ENCODE measurements around the gene UBQLN1. TPM values are rescaled to one million over a fixed set of nuclear protein-coding genes. Genes with fewer than 3 reads are reported as not detected.
A peak's percentile ranks its signal among the peaks of the same experiment; 100 is the strongest.

The UBQLN1 gene
- total RNA-seq, 4 donors from 2014 or later: 100 to 123 (median 110) TPM

GRCh38 chr9:83701769-83702168 lies 6.0 kb downstream of the UBQLN1 start:
- no peak for DNase-seq (ENCODE audit: low spot score in 2 of 2)
- 27 to 31% methylated on average over 6 of the region's 6 CpGs for WGBS, 2 donors
- no peaks in the 10 kb centered on the region for H3K27me3 ChIP-seq
- peak overlapping the region in 1 of 4 donors; percentile 53 for H3K27ac ChIP-seq
- H3K9me3 ChIP-seq: no peaks in the 10 kb centered on the region
- H3K4me1 ChIP-seq: peaks cover 0 to 66% (median 32%) of the 10 kb centered on the region in 4 donors
- H3K4me3 ChIP-seq: no peak overlapping the region
- H3K36me3 ChIP-seq: no peaks in the 10 kb centered on the region
- TF ChIP-seq CTCF (IDR thresholded peaks at IDR 0.05) (no peak), POLR2A (IDR thresholded peaks at IDR 0.05) (no peak), EP300 (IDR thresholded peaks at IDR 0.05) (no peak)

- Histone ChIP-seq H3K4me3 (no peak overlapping the region), H3K4me1 (peaks cover 0 to 61% (median 28%) of the 10 kb centered on the region in 4 donors), H3K36me3 (no peaks in the 10 kb centered on the region), H3K27me3 (no peaks in the 10 kb centered on the region), H3K27ac (peak overlapping the region in 1 of 4 donors; percentile 53), H3K9me3 (no peaks in the 10 kb centered on the region)
- DNase-seq (ENCODE audit: low spot score in 2 of 2): no peak
- no peak for TF ChIP-seq POLR2A (IDR thresholded peaks at IDR 0.05)
- TF ChIP-seq EP300 (IDR thresholded peaks at IDR 0.05): no peak
- no peak for TF ChIP-seq CTCF (IDR thresholded peaks at IDR 0.05)
- WGBS, 2 donors: 87 to 96% methylated on average over 1 of the region's 1 CpG
These were observed 6.5 kb downstream of the UBQLN1 start for GRCh38 chr9:83701286-83701685.

GRCh38 chr9:83699615-83700014 lies 8.1 kb downstream of the UBQLN1 start:
- no peaks in the 10 kb centered on the region for H3K27me3 ChIP-seq
- no peaks in the 10 kb centered on the region for H3K9me3 ChIP-seq
- 73 to 76% methylated on average over 3 of the region's 3 CpGs for WGBS, 2 donors
- TF ChIP-seq POLR2A (IDR thresholded peaks at IDR 0.05) (no peak), CTCF (IDR thresholded peaks at IDR 0.05) (no peak), EP300 (IDR thresholded peaks at IDR 0.05) (no peak)
- no peak overlapping the region for H3K4me3 ChIP-seq
- DNase-seq (ENCODE audit: low spot score in 2 of 2): no peak
- no peaks in the 10 kb centered on the region for H3K36me3 ChIP-seq
- no peak overlapping the region for H3K27ac ChIP-seq
- peaks cover 0 to 61% (median 19%) of the 10 kb centered on the region in 4 donors for H3K4me1 ChIP-seq

GRCh38 chr9:83698976-83699585 lies 8.7 kb downstream of the UBQLN1 start:
- Histone ChIP-seq H3K36me3 (no peaks in the 10 kb centered on the region), H3K4me1 (peaks cover 0 to 61% (median 19%) of the 10 kb centered on the region in 4 donors), H3K27me3 (no peaks in the 10 kb centered on the region), H3K27ac (no peak overlapping the region), H3K4me3 (no peak overlapping the region), H3K9me3 (no peaks in the 10 kb centered on the region)
- no peak for DNase-seq (ENCODE audit: low spot score in 2 of 2)
- WGBS, 2 donors: 76 to 80% methylated on average over 4 of the region's 4 CpGs
- TF ChIP-seq EP300 (IDR thresholded peaks at IDR 0.05) (no peak), POLR2A (IDR thresholded peaks at IDR 0.05) (no peak), CTCF (IDR thresholded peaks at IDR 0.05) (no peak)

GRCh38 chr9:83691492-83691891 lies 16.3 kb downstream of the UBQLN1 start:
- Histone ChIP-seq H3K36me3 (no peaks in the 10 kb centered on the region), H3K4me1 (peaks cover 0 to 60% (median 4%) of the 10 kb centered on the region in 4 donors), H3K27me3 (no peaks in the 10 kb centered on the region), H3K4me3 (no peak overlapping the region), H3K27ac (no peak overlapping the region), H3K9me3 (no peaks in the 10 kb centered on the region)
- DNase-seq (ENCODE audit: low spot score in 2 of 2): no peak
- TF ChIP-seq EP300 (IDR thresholded peaks at IDR 0.05) (no peak), CTCF (IDR thresholded peaks at IDR 0.05) (no peak), POLR2A (IDR thresholded peaks at IDR 0.05) (no peak)
- 93 to 96% methylated on average over 3 of the region's 3 CpGs for WGBS, 2 donors

Data from tibial nerve (tissue), 4 donors.